Activated effector memory CD4-positive, alpha-beta T cell treated with anti-CD3 and anti-CD28 coated beads, Interleukin-2, amount 50 U/mL, for 16 hours (primary cell): ENCODE measurements around the gene CLINT1.

Experiments used
- DNase-seq: peaks from one replicate; pipeline ENCODE4 v3.0.0-alpha.2; 2020

CLINT1 gene

GRCh38 chr5:157818368-157818767, 40.6 kb downstream of the CLINT1 start:
- no peak for DNase-seq

DNA sequence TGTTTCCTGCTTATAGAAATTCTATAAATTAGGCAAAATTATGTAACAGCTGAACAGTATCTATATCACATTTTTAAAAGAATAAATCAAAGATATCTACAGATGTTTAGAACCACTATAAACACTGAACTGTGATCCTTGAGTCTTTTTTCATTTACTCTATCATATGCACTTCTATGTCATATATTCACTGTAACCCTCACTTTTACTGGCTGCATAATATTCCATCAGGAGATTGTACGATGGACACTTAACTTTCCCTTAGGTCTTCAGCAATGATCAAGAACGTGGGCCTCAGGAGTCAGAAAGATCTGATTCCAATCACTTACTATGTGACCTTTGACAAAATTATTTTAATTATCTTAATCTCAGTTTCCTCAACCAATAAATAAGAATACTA, 41.0 kb downstream of the CLINT1 start:
- DNase-seq: no peak

- DNase-seq: no peak
These were observed 41.6 kb downstream of the CLINT1 start for GRCh38 chr5:157817387-157817702.

DNA sequence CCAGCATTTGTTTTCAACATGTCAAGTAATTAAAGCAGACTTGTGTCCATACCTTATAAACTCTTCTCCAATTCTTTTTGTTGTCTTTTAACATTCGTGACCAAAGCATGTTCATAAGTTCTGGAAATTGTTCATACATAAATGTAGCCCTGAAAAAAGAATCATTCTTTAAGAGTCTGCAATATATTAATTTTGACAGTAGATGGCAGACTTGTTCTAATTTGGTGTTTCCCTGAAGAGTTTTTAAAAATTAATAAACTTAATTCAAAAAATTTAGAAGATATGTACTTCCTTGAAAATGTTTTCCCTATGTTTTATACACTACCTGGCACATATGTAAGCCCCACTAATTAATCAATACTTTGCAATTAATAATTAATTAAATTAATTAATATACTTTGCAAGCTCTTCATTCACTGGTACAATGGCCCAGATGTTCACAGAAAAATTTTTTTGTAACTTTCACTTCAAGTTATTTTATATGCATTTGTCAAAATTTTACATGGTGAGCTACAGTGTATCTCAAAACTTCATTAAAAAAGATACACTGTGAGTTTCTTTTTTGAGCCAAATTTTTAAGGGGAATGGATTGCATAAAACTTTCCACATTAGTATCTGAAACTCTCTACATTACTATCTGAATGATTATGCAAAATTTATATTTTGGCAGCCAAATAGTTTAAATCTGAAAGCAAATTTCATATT, 42.1 kb downstream of the CLINT1 start:
- DNase-seq: no peak

- no peak for DNase-seq
These were observed 46.9 kb downstream of the CLINT1 start for GRCh38 chr5:157812086-157812485.

GRCh38 chr5:157808043-157808442, 50.9 kb downstream of the CLINT1 start:
- no peak for DNase-seq

DNA sequence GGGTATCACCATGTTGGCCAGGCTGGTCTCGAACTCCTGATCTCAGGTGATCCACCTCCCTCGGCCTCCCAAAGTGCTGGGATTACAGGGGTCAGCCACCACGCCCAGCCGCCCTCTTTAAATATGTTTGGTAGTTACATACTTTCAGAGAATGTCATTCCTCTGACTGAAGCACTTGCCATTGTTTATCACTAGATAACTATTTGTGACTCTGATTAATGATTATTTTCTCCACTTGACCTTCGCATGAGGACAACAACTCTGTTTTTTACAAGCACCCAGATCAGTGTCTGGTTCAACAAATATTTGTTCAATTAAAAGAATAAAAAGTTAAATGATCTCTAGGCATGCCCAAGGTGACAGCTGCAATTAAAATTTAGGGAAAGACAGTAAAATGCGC, 56.2 kb downstream of the CLINT1 start:
- no peak for DNase-seq

DNA sequence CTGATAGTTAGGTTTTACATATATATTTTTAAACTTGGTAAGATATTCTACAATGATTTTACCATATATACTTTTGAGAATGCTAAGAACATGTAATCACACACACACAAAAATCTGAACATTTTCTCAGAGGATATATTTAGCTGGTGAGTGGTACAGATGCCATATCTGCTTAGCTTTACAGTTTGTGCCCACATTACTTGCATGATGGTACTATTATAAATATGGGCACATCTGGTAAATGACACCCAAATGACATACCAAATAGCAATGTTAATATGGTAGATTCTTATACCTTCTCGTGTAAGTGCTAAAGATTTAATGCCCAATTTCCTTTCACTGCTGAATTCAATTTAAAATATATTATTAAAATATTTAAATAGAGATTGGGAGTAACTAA, 58.8 kb downstream of the CLINT1 start:
- DNase-seq: no peak

- no peak for DNase-seq
These were observed 59.4 kb downstream of the CLINT1 start for GRCh38 chr5:157799578-157799977.

- no peak for DNase-seq
These were observed 65.6 kb downstream of the CLINT1 start for GRCh38 chr5:157793301-157793700.

GRCh38 chr5:157785801-157786200, 73.1 kb downstream of the CLINT1 start:
- no peak for DNase-seq

GRCh38 chr5:157779221-157779620, 79.7 kb downstream of the CLINT1 start:
- DNase-seq: no peak

- DNase-seq: no peak
These were observed 80.7 kb downstream of the CLINT1 start for GRCh38 chr5:157778121-157778805.

DNA sequence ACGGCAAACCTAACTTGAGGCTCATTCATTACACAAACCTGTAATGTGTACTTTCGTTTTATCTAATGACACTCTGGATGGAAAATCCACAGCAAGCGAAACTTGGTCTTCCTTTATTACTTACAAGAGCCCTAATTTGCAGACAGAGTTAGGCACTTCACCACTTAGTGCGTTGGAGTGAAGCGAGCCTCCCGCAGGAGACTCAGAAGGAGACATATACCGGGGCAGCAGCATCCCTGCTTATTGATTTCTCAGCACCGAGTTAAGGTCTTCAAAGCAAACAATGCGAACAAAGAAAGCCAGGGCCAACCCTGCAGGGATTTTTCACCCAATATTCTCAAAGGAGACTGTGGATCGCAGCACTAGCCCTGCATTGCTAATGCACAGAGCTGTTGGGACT, 86.8 kb downstream of the CLINT1 start:
- DNase-seq: no peak

DNA sequence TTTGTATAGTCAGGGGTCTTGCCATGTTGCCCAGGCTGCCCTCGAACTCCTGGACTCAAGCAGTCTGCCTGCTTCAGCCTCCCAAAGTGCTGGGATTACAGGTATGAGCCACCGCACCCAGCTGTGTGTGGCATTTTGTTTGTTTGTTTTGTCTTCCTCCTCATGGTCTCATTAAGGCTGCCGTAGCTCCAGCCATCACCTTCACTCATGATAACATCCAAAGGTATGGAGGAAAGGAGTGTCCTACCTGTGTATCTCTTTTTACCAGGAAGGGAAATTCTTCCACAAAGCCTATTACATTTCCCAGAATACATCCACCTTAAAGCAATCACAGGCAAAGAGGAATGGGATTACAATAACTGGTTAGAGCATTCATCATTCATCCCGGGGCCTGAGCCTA, 88.3 kb downstream of the CLINT1 start:
- no peak for DNase-seq

DNA sequence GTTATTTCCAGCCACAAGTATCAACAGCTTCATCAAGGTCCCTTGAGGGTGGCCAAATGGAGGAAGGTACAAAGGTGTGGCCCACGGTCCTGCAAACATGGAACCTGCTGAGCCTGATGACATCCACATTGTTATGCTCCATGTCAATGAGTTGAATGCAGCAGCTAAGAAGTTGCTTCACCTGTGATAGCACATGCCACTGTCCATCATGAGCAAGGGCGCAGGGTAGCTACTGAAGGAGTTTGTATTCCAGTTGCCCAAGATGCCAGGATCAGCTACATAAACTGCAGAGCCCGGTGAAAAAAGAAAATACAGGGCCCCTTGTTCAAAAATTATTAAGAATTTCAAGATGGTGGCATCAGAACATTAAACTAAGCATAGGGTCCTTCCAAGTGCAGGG, 91.3 kb downstream of the CLINT1 start:
- DNase-seq: no peak

- DNase-seq: no peak
These were observed 92.0 kb downstream of the CLINT1 start for GRCh38 chr5:157766902-157767301.

- no peak for DNase-seq
These were observed 92.5 kb downstream of the CLINT1 start for GRCh38 chr5:157766442-157766841.

GRCh38 chr5:157764531-157764930, 94.4 kb downstream of the CLINT1 start:
- no peak for DNase-seq

DNA sequence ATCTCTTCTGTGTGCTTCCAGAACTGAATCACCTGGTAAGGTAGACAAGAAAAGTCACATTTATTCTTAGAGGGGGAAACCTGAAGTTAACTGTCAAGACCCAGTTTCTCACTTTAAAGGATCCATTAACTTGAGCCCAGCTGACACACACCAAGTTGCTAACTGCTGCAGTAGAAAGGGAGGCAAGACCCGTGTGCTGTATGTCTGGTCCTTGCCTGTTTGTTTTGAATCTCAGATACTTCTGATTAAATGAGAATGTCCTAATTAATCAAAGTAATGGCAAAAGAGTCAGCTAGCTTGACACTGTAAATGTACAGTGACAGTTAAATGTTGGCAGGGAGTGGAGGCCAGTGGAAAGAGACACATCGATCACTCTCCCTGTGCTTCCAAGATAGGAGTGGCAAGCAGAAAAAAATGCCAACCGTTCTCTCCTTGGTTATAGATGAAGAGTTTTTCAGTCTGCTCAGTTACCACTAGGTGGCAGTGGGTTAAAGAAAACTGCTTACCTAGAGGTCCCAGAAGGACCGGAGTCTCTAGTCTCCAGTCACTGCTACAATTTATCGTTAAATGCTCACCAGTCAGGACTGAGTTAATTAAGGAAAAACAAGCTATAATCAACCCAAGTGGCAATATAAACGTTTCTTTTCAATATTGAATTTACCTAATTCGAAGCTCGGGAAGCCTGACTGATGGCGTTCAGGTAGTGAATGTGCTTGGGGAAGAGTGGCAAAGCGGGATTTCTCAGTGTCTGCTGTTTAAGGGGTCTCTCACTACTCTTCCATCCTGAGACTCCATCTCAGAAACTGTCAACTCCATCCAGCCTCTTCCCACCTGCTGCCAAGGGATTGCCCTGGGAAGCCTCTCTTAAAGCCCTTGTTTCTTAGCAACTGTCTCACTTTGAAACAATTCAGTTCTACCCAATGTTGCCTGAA, 97.0 kb downstream of the CLINT1 start:
- DNase-seq: no peak

- no peak for DNase-seq
These were observed 100.2 kb downstream of the CLINT1 start for GRCh38 chr5:157758706-157759105.

- DNase-seq: no peak
These were observed 102.8 kb downstream of the CLINT1 start for GRCh38 chr5:157756122-157756521.

DNA sequence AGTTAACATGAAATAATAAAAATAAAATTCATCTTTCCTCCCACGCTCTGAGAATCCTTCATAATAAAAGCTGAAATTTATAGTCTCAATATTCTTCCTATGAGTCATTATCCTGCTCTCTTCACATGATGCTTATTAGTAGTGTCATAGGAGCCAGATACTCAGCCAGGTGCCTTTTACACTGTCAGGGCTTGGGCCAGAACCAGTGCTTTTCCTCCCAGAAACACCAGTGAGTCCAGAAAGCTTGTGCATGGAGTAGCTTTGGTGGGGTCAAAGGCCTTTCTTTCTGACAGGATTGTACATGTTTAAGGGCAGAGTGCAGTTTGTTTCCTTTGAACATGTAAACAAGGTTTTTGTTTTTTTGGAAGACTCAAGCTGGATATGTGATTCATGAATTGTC, 108.6 kb downstream of the CLINT1 start:
- DNase-seq: no peak

- DNase-seq: no peak
These were observed 109.5 kb downstream of the CLINT1 start for GRCh38 chr5:157749462-157749799.
